WERI-Rb-1 (cell line): ENCODE results near the gene CHRNA4.

Experiments used
- DNase-seq: peaks from one replicate; pipeline ENCODE4 v3.0.0-alpha.2; 2020
- H3K27ac ChIP-seq: fragments of 250-450 bp; sonication (Bioruptor Pico); 2 replicates; pipeline ENCODE4 v1.5.1; 2020; ENCODE audit warnings: mild to moderate bottlenecking, moderate library complexity
- H3K27me3 ChIP-seq: fragments of 250-450 bp; sonication (Bioruptor Pico); 2 replicates; pipeline ENCODE4 v1.5.1; 2021; ENCODE audit warnings: mild to moderate bottlenecking, low read depth, moderate library complexity; ENCODE audit not compliant: insufficient read depth, severe bottlenecking
- H3K36me3 ChIP-seq: fragments of 250-450 bp; sonication (Bioruptor Pico); 2 replicates; pipeline ENCODE4 v1.5.1; 2020; ENCODE audit warnings: mild to moderate bottlenecking, moderate library complexity
- H3K4me3 ChIP-seq: 2 replicates; pipeline ENCODE4 v1.5.1; 2011; ENCODE audit warnings: low read depth, mild to moderate bottlenecking, control low read depth, low read length
- H3K9me3 ChIP-seq: fragments of 250-450 bp; sonication (Bioruptor Pico); 2 replicates; pipeline ENCODE4 v1.5.1; 2021; ENCODE audit warnings: mild to moderate bottlenecking, moderate library complexity; ENCODE audit not compliant: severe bottlenecking
- CTCF ChIP-seq: IDR thresholded peaks from 2 replicates; pipeline ENCODE4 v1.5.1; 2011; ENCODE audit warnings: low read depth, mild to moderate bottlenecking, control low read depth, inconsistent platforms, low read length

The CHRNA4 gene

GRCh38 chr20:63387393-63387792 is 26.2 kb upstream of the CHRNA4 start:
- DNase-seq: no peak
- Histone ChIP-seq H3K27me3 (no peaks in the 10 kb centered on the region), H3K36me3 (no peaks in the 10 kb centered on the region), H3K9me3 (peaks cover 24% of the 10 kb centered on the region), H3K4me3 (no peak overlapping the region), H3K27ac (no peak overlapping the region)
- no peak for TF ChIP-seq CTCF

GRCh38 chr20:63386491-63386890 is 25.3 kb upstream of the CHRNA4 start:
- H3K4me3 ChIP-seq: no peak overlapping the region
- no peaks in the 10 kb centered on the region for H3K27me3 ChIP-seq
- H3K36me3 ChIP-seq: no peaks in the 10 kb centered on the region
- H3K27ac ChIP-seq: no peak overlapping the region
- no peak for TF ChIP-seq CTCF
- DNase-seq: no peak
- peaks cover 24% of the 10 kb centered on the region for H3K9me3 ChIP-seq

GRCh38 chr20:63385819-63386218 is 24.7 kb upstream of the CHRNA4 start:
- no peak for DNase-seq
- peaks cover 24% of the 10 kb centered on the region for H3K9me3 ChIP-seq
- no peaks in the 10 kb centered on the region for H3K27me3 ChIP-seq
- H3K27ac ChIP-seq: no peak overlapping the region
- no peaks in the 10 kb centered on the region for H3K36me3 ChIP-seq
- no peak for TF ChIP-seq CTCF
- H3K4me3 ChIP-seq: no peak overlapping the region

GRCh38 chr20:63384336-63384735 is 23.2 kb upstream of the CHRNA4 start:
- peaks cover 24% of the 10 kb centered on the region for H3K9me3 ChIP-seq
- no peak overlapping the region for H3K27ac ChIP-seq
- no peak for DNase-seq
- TF ChIP-seq CTCF: no peak
- H3K4me3 ChIP-seq: no peak overlapping the region
- H3K27me3 ChIP-seq: no peaks in the 10 kb centered on the region
- no peaks in the 10 kb centered on the region for H3K36me3 ChIP-seq

GRCh38 chr20:63383556-63383955 is 22.4 kb upstream of the CHRNA4 start:
- Histone ChIP-seq H3K9me3 (peaks cover 22% of the 10 kb centered on the region), H3K27ac (no peak overlapping the region), H3K27me3 (no peaks in the 10 kb centered on the region), H3K4me3 (no peak overlapping the region), H3K36me3 (no peaks in the 10 kb centered on the region)
- no peak for TF ChIP-seq CTCF
- DNase-seq: no peak

GRCh38 chr20:63382551-63383300 is 21.6 kb upstream of the CHRNA4 start:
- Histone ChIP-seq H3K4me3 (no peak overlapping the region), H3K27me3 (no peaks in the 10 kb centered on the region), H3K9me3 (peaks cover 16% of the 10 kb centered on the region), H3K36me3 (no peaks in the 10 kb centered on the region), H3K27ac (no peak overlapping the region)
- DNase-seq: no peak
- no peak for TF ChIP-seq CTCF
